Measurements from ENCODE around the gene KRT80.

KRT80 gene

GRCh38 chr12:52168019-52168717, 23.6 kb downstream of the KRT80 start:
- H3K4me2 ChIP-seq = no peak overlapping the region
- no peak overlapping the region for H2AFZ ChIP-seq (ENCODE audit: low read depth)
- no peaks in the 10 kb centered on the region for H3K79me2 ChIP-seq (ENCODE audit: insufficient read depth, low read depth)
- peaks cover 7% of the 10 kb centered on the region for H3K4me1 ChIP-seq (ENCODE audit: low read depth, poor library complexity, severe bottlenecking)
- H4K20me1 ChIP-seq (ENCODE audit: insufficient read depth) = no peaks in the 10 kb centered on the region
- no peak overlapping the region for H3K9ac ChIP-seq
- H3K36me3 ChIP-seq (ENCODE audit: insufficient read depth) = no peaks in the 10 kb centered on the region
- no peaks in the 10 kb centered on the region for H3K27me3 ChIP-seq (ENCODE audit: insufficient read depth, low read depth)
- no peak for TF ChIP-seq CTCF (conservative IDR thresholded peaks at IDR 0.05; ENCODE audit: low read depth, low read length)
- no peak overlapping the region for H3K27ac ChIP-seq
- H3K4me3 ChIP-seq (IDR thresholded peaks at IDR 0.05; ENCODE audit: insufficient read depth, low read depth, low read length) = no peak overlapping the region

GRCh38 chr12:52167526-52167925, 24.3 kb downstream of the KRT80 start:
- Histone ChIP-seq H4K20me1 (ENCODE audit: insufficient read depth) (no peaks in the 10 kb centered on the region), H3K4me1 (ENCODE audit: low read depth, poor library complexity, severe bottlenecking) (peaks cover 7% of the 10 kb centered on the region), H3K27me3 (ENCODE audit: insufficient read depth, low read depth) (no peaks in the 10 kb centered on the region), H3K27ac (no peak overlapping the region), H3K4me2 (no peak overlapping the region), H3K4me3 (IDR thresholded peaks at IDR 0.05; ENCODE audit: insufficient read depth, low read depth, low read length) (no peak overlapping the region), H3K9ac (no peak overlapping the region), H2AFZ (ENCODE audit: low read depth) (no peak overlapping the region), H3K79me2 (ENCODE audit: insufficient read depth, low read depth) (no peaks in the 10 kb centered on the region), H3K36me3 (ENCODE audit: insufficient read depth) (no peaks in the 10 kb centered on the region)
- TF ChIP-seq CTCF (conservative IDR thresholded peaks at IDR 0.05; ENCODE audit: low read depth, low read length) = no peak

GRCh38 chr12:52166672-52167071, 25.1 kb downstream of the KRT80 start:
- Histone ChIP-seq H3K27ac (no peak overlapping the region), H4K20me1 (ENCODE audit: insufficient read depth) (no peaks in the 10 kb centered on the region), H3K4me2 (no peak overlapping the region), H3K79me2 (ENCODE audit: insufficient read depth, low read depth) (no peaks in the 10 kb centered on the region), H3K36me3 (ENCODE audit: insufficient read depth) (no peaks in the 10 kb centered on the region), H3K4me1 (ENCODE audit: low read depth, poor library complexity, severe bottlenecking) (peaks cover 7% of the 10 kb centered on the region), H3K9ac (no peak overlapping the region), H2AFZ (ENCODE audit: low read depth) (no peak overlapping the region), H3K4me3 (IDR thresholded peaks at IDR 0.05; ENCODE audit: insufficient read depth, low read depth, low read length) (no peak overlapping the region), H3K27me3 (ENCODE audit: insufficient read depth, low read depth) (no peaks in the 10 kb centered on the region)
- TF ChIP-seq CTCF (conservative IDR thresholded peaks at IDR 0.05; ENCODE audit: low read depth, low read length) = no peak

GRCh38 chr12:52165096-52165855, 26.5 kb downstream of the KRT80 start:
- H3K79me2 ChIP-seq (ENCODE audit: insufficient read depth, low read depth) = no peaks in the 10 kb centered on the region
- no peak overlapping the region for H3K27ac ChIP-seq
- no peaks in the 10 kb centered on the region for H3K27me3 ChIP-seq (ENCODE audit: insufficient read depth, low read depth)
- peaks cover 7% of the 10 kb centered on the region for H3K4me1 ChIP-seq (ENCODE audit: low read depth, poor library complexity, severe bottlenecking)
- H3K9ac ChIP-seq = no peak overlapping the region
- no peaks in the 10 kb centered on the region for H3K36me3 ChIP-seq (ENCODE audit: insufficient read depth)
- no peak overlapping the region for H3K4me3 ChIP-seq (IDR thresholded peaks at IDR 0.05; ENCODE audit: insufficient read depth, low read depth, low read length)
- no peak overlapping the region for H3K4me2 ChIP-seq
- H2AFZ ChIP-seq (ENCODE audit: low read depth) = no peak overlapping the region
- TF ChIP-seq CTCF (conservative IDR thresholded peaks at IDR 0.05; ENCODE audit: low read depth, low read length) = no peak
- no peaks in the 10 kb centered on the region for H4K20me1 ChIP-seq (ENCODE audit: insufficient read depth)

Measured in KMS-11 (cell line).